ENCODE measurements around the gene MKX.

The MKX gene

DNA sequence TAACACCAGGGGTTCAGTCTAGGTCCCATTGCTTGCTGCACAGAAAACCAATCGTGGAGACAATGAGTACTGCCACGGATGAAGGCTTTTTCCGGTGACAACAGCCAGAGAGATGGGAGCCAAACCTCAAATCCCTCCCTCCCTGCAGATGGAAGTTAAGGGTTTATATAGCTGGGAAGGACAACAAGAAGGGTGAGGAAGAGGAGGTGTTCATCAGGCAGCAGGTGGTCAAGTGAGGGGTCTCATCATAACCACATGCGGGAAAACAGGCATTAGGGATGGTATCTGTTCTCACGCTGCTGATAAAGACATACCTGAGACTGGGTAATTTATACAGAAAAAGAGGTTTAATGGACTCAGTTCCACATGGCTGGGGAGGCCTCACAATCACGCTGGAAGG is 91.3 kb downstream of the MKX start:
- no peak overlapping the region for H3K9ac ChIP-seq (ENCODE audit: insufficient read length, low read depth)
- H3K9me3 ChIP-seq (ENCODE audit: insufficient read depth, low read length), result no peaks in the 10 kb centered on the region
- TF ChIP-seq ZNF274 (IDR thresholded peaks at IDR 0.05; ENCODE audit: low read depth, low read length), result no peak
- no peak for TF ChIP-seq YY1 (IDR thresholded peaks at IDR 0.05; ENCODE audit: insufficient read depth, insufficient read length)
- no peak for TF ChIP-seq SUZ12 (IDR thresholded peaks at IDR 0.05; ENCODE audit: extremely low read depth, insufficient read depth, insufficient read length)
- DNase-seq (ENCODE audit: low read depth, low spot score), result no peak
- no peak overlapping the region for H3K4me3 ChIP-seq (ENCODE audit: insufficient read length, low read depth)
- H3K4me1 ChIP-seq (ENCODE audit: insufficient read depth, insufficient read length), result no peaks in the 10 kb centered on the region
- no peaks in the 10 kb centered on the region for H3K27me3 ChIP-seq (ENCODE audit: insufficient read depth, insufficient read length)
- no peaks in the 10 kb centered on the region for H3K36me3 ChIP-seq (ENCODE audit: insufficient read depth, insufficient read length, low read length)

DNA sequence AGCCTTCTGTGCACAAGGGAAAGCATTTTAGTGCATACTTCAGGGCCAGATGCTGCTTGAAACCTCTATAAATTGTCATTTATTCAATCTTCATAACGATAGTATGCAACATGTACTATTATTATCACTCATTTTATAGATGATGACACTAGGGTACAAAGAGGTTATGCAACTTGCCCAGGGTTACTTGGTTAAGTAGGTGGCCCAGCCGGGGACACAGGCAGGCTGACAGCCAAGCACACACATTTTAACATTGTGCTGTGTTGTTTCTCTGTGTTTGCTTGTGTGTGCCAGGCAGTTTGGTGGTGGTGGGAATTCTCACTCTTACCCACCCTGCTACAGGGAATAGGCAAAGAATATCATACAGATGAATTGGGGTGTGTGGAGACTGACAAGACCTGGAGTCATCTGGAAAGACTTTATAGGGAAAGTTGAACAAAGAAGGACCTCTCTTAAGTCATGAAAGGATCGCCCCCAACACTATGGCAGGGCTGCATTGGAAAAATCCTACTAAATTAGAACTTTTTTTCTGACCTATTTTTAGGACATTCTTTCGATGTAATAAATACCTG is 98.9 kb downstream of the MKX start:
- H3K27me3 ChIP-seq (ENCODE audit: insufficient read depth, insufficient read length), result no peaks in the 10 kb centered on the region
- DNase-seq (ENCODE audit: low read depth, low spot score), result no peak
- no peaks in the 10 kb centered on the region for H3K36me3 ChIP-seq (ENCODE audit: insufficient read depth, insufficient read length, low read length)
- H3K4me1 ChIP-seq (ENCODE audit: insufficient read depth, insufficient read length), result no peaks in the 10 kb centered on the region
- H3K4me3 ChIP-seq (ENCODE audit: insufficient read length, low read depth), result no peak overlapping the region
- H3K9ac ChIP-seq (ENCODE audit: insufficient read length, low read depth), result no peak overlapping the region
- TF ChIP-seq YY1 (IDR thresholded peaks at IDR 0.05; ENCODE audit: insufficient read depth, insufficient read length), result no peak
- TF ChIP-seq SUZ12 (IDR thresholded peaks at IDR 0.05; ENCODE audit: extremely low read depth, insufficient read depth, insufficient read length), result no peak
- no peak for TF ChIP-seq ZNF274 (IDR thresholded peaks at IDR 0.05; ENCODE audit: low read depth, low read length)
- H3K9me3 ChIP-seq (ENCODE audit: insufficient read depth, low read length), result peaks cover 8% of the 10 kb centered on the region; the same call in 1 of the 2 replicates

DNA sequence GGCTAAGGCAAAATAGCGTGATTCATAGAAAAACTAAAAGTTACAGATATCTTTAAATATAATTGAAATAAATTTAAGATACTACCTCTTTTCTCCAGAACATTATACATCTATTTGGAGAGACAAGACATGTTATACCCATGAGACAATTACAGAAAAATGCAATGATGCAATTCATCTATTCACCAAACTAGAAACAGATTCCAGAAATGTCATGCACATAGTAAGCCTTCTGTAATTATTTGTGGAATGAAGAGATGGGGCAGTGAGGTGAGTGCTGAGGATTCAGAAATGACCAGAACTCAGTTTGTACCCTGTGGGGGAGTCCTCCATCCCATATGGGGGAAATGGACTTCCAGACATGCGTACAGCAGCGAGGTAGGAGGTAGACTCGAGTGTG is 99.4 kb downstream of the MKX start:
- H3K27me3 ChIP-seq (ENCODE audit: insufficient read depth, insufficient read length), result no peaks in the 10 kb centered on the region
- no peak overlapping the region for H3K9ac ChIP-seq (ENCODE audit: insufficient read length, low read depth)
- H3K4me1 ChIP-seq (ENCODE audit: insufficient read depth, insufficient read length), result no peaks in the 10 kb centered on the region
- no peaks in the 10 kb centered on the region for H3K36me3 ChIP-seq (ENCODE audit: insufficient read depth, insufficient read length, low read length)
- DNase-seq (ENCODE audit: low read depth, low spot score), result no peak
- no peak overlapping the region for H3K4me3 ChIP-seq (ENCODE audit: insufficient read length, low read depth)
- TF ChIP-seq SUZ12 (IDR thresholded peaks at IDR 0.05; ENCODE audit: extremely low read depth, insufficient read depth, insufficient read length) (no peak), ZNF274 (IDR thresholded peaks at IDR 0.05; ENCODE audit: low read depth, low read length) (no peak), YY1 (IDR thresholded peaks at IDR 0.05; ENCODE audit: insufficient read depth, insufficient read length) (no peak)
- H3K9me3 ChIP-seq (ENCODE audit: insufficient read depth, low read length), result peaks cover 11% of the 10 kb centered on the region; the same call in 1 of the 2 replicates

DNA sequence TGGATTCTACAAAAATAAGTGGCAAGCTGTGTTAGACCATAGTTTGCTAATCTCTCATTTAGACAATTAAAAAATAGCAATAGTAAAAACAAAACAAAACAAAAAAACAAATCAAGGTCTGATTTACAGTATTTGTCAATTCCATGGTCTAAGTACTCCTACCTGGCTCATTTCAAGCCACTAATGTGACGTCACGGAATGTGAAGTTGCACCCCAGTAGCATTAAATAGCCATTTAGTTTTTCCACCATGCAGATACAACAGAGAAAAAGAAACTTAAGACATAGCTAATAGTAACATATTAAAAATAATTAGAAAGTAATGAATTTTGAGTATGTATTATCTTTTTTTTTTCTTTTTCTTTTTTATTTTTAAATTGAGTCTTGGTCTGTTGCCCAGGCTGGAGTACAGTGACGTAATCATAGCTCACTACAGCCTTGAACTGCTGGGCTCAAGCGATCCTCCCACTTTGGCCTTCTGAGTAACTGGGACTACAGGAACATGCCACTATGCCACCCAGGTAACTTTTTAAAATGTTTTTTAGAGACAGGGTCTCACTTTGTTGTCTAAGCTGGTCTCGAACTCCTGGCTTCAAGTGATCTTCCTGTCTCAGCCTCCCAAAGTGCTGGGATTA is 101.2 kb downstream of the MKX start:
- Histone ChIP-seq H3K9ac (ENCODE audit: insufficient read length, low read depth) (no peak overlapping the region), H3K36me3 (ENCODE audit: insufficient read depth, insufficient read length, low read length) (no peaks in the 10 kb centered on the region), H3K9me3 (ENCODE audit: insufficient read depth, low read length) (peaks cover 11% of the 10 kb centered on the region; the same call in 1 of the 2 replicates), H3K4me3 (ENCODE audit: insufficient read length, low read depth) (no peak overlapping the region), H3K4me1 (ENCODE audit: insufficient read depth, insufficient read length) (no peaks in the 10 kb centered on the region), H3K27me3 (ENCODE audit: insufficient read depth, insufficient read length) (no peaks in the 10 kb centered on the region)
- DNase-seq (ENCODE audit: low read depth, low spot score), result no peak
- no peak for TF ChIP-seq YY1 (IDR thresholded peaks at IDR 0.05; ENCODE audit: insufficient read depth, insufficient read length)
- TF ChIP-seq ZNF274 (IDR thresholded peaks at IDR 0.05; ENCODE audit: low read depth, low read length), result no peak
- no peak for TF ChIP-seq SUZ12 (IDR thresholded peaks at IDR 0.05; ENCODE audit: extremely low read depth, insufficient read depth, insufficient read length)

DNA sequence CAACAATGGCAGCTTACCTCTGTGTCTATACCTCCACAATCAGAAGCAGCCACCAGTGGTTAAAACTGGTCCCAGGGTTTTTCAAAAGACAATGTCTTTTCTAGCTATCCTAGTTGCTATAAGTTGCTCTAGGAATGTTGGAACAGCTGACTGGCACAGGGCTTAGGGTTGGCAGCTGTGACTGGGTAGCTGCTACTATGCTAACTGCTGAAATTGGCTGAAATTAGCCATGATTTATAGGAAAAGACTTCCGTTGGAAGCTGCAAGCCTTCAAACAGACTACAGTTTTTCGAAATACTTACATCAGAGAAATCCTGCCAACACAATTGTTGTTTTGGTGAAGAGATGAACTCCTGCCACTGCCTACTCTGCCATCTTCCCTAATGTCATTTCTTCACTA is 102.3 kb downstream of the MKX start:
- Histone ChIP-seq H3K4me1 (ENCODE audit: insufficient read depth, insufficient read length) (no peaks in the 10 kb centered on the region), H3K4me3 (ENCODE audit: insufficient read length, low read depth) (no peak overlapping the region), H3K36me3 (ENCODE audit: insufficient read depth, insufficient read length, low read length) (no peaks in the 10 kb centered on the region), H3K9ac (ENCODE audit: insufficient read length, low read depth) (no peak overlapping the region), H3K9me3 (ENCODE audit: insufficient read depth, low read length) (peaks cover 11% of the 10 kb centered on the region; the same call in 1 of the 2 replicates), H3K27me3 (ENCODE audit: insufficient read depth, insufficient read length) (no peaks in the 10 kb centered on the region)
- DNase-seq (ENCODE audit: low read depth, low spot score), result no peak
- TF ChIP-seq SUZ12 (IDR thresholded peaks at IDR 0.05; ENCODE audit: extremely low read depth, insufficient read depth, insufficient read length) (no peak), YY1 (IDR thresholded peaks at IDR 0.05; ENCODE audit: insufficient read depth, insufficient read length) (no peak), ZNF274 (IDR thresholded peaks at IDR 0.05; ENCODE audit: low read depth, low read length) (no peak)

DNA sequence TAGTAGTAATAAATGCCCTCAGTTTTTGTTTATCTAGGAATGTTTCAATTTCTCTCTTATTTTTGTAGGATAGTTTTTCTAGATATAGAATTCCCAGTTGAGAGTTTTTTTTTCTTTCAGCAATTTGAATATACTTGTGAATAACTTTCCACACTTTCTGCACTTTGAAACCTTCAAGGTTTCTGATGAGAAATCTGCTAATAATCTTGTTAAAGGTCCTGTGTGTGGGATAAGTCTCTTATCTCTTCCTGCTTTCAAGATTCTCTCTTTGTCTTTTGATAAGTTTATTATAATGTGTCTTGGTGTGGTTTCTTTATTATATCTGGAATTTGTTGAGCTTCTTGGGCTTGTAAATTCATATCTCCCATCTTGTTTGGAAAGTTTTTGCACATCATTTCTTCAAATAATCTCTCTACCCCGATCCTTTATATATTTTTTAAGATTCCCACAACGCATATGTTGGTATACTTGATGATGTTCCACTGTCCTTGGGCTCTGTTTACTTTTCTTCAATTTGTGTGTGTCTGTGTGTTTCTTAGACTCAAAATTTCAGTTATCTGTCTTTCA is 103.5 kb downstream of the MKX start:
- Histone ChIP-seq H3K27me3 (ENCODE audit: insufficient read depth, insufficient read length) (no peaks in the 10 kb centered on the region), H3K4me3 (ENCODE audit: insufficient read length, low read depth) (no peak overlapping the region), H3K9ac (ENCODE audit: insufficient read length, low read depth) (no peak overlapping the region), H3K36me3 (ENCODE audit: insufficient read depth, insufficient read length, low read length) (no peaks in the 10 kb centered on the region), H3K4me1 (ENCODE audit: insufficient read depth, insufficient read length) (no peaks in the 10 kb centered on the region), H3K9me3 (ENCODE audit: insufficient read depth, low read length) (peaks cover 11% of the 10 kb centered on the region; the same call in 1 of the 2 replicates)
- TF ChIP-seq YY1 (IDR thresholded peaks at IDR 0.05; ENCODE audit: insufficient read depth, insufficient read length) (no peak), SUZ12 (IDR thresholded peaks at IDR 0.05; ENCODE audit: extremely low read depth, insufficient read depth, insufficient read length) (no peak), ZNF274 (IDR thresholded peaks at IDR 0.05; ENCODE audit: low read depth, low read length) (no peak)
- DNase-seq (ENCODE audit: low read depth, low spot score), result no peak

DNA sequence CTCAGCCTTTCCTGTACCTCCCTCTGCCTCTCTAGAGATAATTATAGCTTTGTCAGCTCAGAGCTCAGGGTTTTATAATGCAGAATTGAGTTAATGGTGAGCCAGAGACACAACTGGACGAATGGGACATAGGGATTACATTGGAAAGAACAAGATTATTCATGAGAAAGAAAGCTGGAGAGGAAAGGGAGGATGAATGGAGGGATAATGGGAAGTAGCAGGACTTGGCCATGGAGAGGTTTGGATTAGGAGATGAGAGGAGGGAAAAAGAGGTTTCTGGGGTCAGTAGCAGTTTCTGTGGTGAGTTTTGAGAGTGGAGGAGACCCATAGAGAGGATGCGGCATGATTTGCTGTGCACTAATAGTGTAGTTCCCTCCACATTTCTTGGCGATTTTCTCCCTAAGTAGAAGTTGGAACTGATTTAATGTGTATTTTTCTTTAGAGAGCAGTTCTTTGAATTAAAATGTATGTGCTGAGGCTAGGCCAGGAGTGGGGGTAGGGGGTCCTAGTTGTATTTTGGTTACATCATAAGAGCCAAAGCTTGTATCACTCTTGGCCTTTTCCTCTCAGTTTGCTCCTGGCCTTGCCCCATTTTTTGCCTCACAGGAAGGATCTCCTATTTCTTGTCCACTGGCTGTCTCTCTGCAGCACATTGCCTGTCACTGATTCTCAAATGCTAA is 107.4 kb downstream of the MKX start:
- Histone ChIP-seq H3K9ac (ENCODE audit: insufficient read length, low read depth) (no peak overlapping the region), H3K27me3 (ENCODE audit: insufficient read depth, insufficient read length) (no peaks in the 10 kb centered on the region)

More for the DNA sequence above, 107.4 kb downstream of the MKX start:
- TF ChIP-seq SUZ12 (IDR thresholded peaks at IDR 0.05; ENCODE audit: extremely low read depth, insufficient read depth, insufficient read length) (no peak), YY1 (IDR thresholded peaks at IDR 0.05; ENCODE audit: insufficient read depth, insufficient read length) (no peak), ZNF274 (IDR thresholded peaks at IDR 0.05; ENCODE audit: low read depth, low read length) (no peak)
- no peak for DNase-seq (ENCODE audit: low read depth, low spot score)
- Histone ChIP-seq H3K4me3 (ENCODE audit: insufficient read length, low read depth) (no peak overlapping the region), H3K9me3 (ENCODE audit: insufficient read depth, low read length) (peaks cover 11% of the 10 kb centered on the region; the same call in 1 of the 2 replicates), H3K36me3 (ENCODE audit: insufficient read depth, insufficient read length, low read length) (no peaks in the 10 kb centered on the region), H3K4me1 (ENCODE audit: insufficient read depth, insufficient read length) (no peaks in the 10 kb centered on the region)

Measured in NT2/D1 (cell line).